PC-3 (cell line): ENCODE results near the gene HSD17B7. TPM values are rescaled to one million over a fixed set of nuclear protein-coding genes. Genes with fewer than 3 reads are reported as not detected.

Experiments used
- ATAC-seq: fragments of 200-7000 bp; cut with Tn5 transposase; 2 replicates; pipeline ENCODE4 v1.9.1; 2020; ENCODE audit warnings: mild to moderate bottlenecking, moderate library complexity
- BruUV-seq: library from RNA; stranded (reverse); fragments of 400-500 nt; replicated peaks from 2 replicates; lab custom pipeline; 2021; lab: Mats Ljungman, UMichigan
- CTCF ChIA-PET: fragments of 300-600 bp; sonication (Branson Sonifier 250); formaldehyde crosslinking; loops from one replicate; lab custom pipeline; 2022; ENCODE audit warnings: antibody characterized with exemption; lab: Charles Lee
- POLR2A ChIA-PET: fragments of 300-600 bp; sonication (Branson Sonifier 250); formaldehyde crosslinking; loops from one replicate; lab custom pipeline; 2022; ENCODE audit warnings: antibody characterized with exemption; ENCODE audit not compliant: unreplicated experiment; lab: Charles Lee
- DNase-seq: peaks from one replicate; pipeline ENCODE4 v3.0.0-alpha.2; 2015
- H2AFZ ChIP-seq: fragments of 300-600 bp; sonication (generic); 2 replicates; pipeline ENCODE4 v1.6.0; 2016; ENCODE audit warnings: antibody characterized with exemption, low read length
- H3F3A ChIP-seq: fragments of 300-600 bp; sonication (generic); one replicate; pipeline ENCODE4 v1.6.0; 2017; ENCODE audit warnings: antibody characterized with exemption, low read length, control low read depth, mild to moderate bottlenecking; ENCODE audit not compliant: unreplicated experiment
- H3K27ac ChIP-seq: fragments of 300-600 bp; sonication (generic); 2 replicates; pipeline ENCODE4 v1.5.1; 2016; ENCODE audit warnings: mild to moderate bottlenecking, low read length
- H3K27me3 ChIP-seq: fragments of 300-600 bp; sonication (generic); 2 replicates; pipeline ENCODE4 v1.6.1; 2016; ENCODE audit warnings: low read length, mixed read lengths
- H3K36me3 ChIP-seq: fragments of 300-600 bp; sonication (generic); 2 replicates; pipeline ENCODE4 v1.6.1; 2016; ENCODE audit warnings: low read depth, mixed run types, low read length, mixed read lengths
- H3K4me1 ChIP-seq: fragments of 300-600 bp; sonication (generic); 2 replicates; pipeline ENCODE4 v1.5.1; 2016; ENCODE audit warnings: low read length; ENCODE audit not compliant: insufficient read depth
- H3K4me2 ChIP-seq: fragments of 300-600 bp; sonication (generic); 2 replicates; pipeline ENCODE4 v1.6.0; 2016; ENCODE audit warnings: low read length
- H3K4me3 ChIP-seq: fragments of 300-600 bp; sonication (generic); 2 replicates; pipeline ENCODE4 v1.5.1; 2016; ENCODE audit warnings: mild to moderate bottlenecking, low read length, mixed read lengths
- H3K79me2 ChIP-seq: fragments of 300-600 bp; sonication (generic); 2 replicates; pipeline ENCODE4 v1.6.1; 2017; ENCODE audit warnings: low read length, mixed read lengths
- H3K9ac ChIP-seq: fragments of 300-600 bp; sonication (generic); 2 replicates; pipeline ENCODE4 v1.6.0; 2016; ENCODE audit warnings: mild to moderate bottlenecking, low read length
- H3K9me2 ChIP-seq: fragments of 300-600 bp; sonication (generic); replicated peaks from 2 replicates; pipeline ENCODE4 v1.6.1; 2016; ENCODE audit warnings: mixed run types, low read length, mixed read lengths
- H3K9me3 ChIP-seq: fragments of 300-600 bp; sonication (generic); 2 replicates; pipeline ENCODE4 v1.6.1; 2016; ENCODE audit warnings: low read length, mixed read lengths
- H4K20me1 ChIP-seq: fragments of 300-600 bp; sonication (generic); 2 replicates; pipeline ENCODE4 v1.6.1; 2016; ENCODE audit warnings: low read length, mixed read lengths
- EZH2 ChIP-seq: fragments of 300-600 bp; sonication (generic); IDR thresholded peaks from one replicate; pipeline ENCODE4 v1.6.1; 2017; ENCODE audit warnings: antibody characterized with exemption, mild to moderate bottlenecking, low read length; ENCODE audit not compliant: unreplicated experiment
- EZH2phosphoT487 ChIP-seq: fragments of 300-600 bp; sonication (generic); IDR thresholded peaks from 2 replicates; pipeline ENCODE4 v1.6.1; 2018; ENCODE audit warnings: mild to moderate bottlenecking, antibody characterized with exemption, low read length, borderline replicate concordance
- intact Hi-C: fragments of 100-400 bp; cut with micrococcal nuclease; formaldehyde crosslinking; loops from 2 replicates; pipeline ENCODE4 v1.9.0; 2023
- total RNA-seq: library from RNA; depleted of rRNA; stranded (reverse); fragments of >200 nt; gene quantifications from 2 replicates; pipeline ENCODE4 v1.2.3, GENCODE V29; 2014
- TF ChIP-seq, protein P1 (sequence below): fragments of 300-600 bp; sonication (generic); conservative IDR thresholded peaks from 2 replicates; pipeline ENCODE4 v1.5.1; 2017; ENCODE audit warnings: antibody characterized with exemption, low read depth, mild to moderate bottlenecking, low read length

The HSD17B7 gene
- total RNA-seq, 1 experiment from 2014 or later, result 28.4 TPM

- no peak overlapping the region for H2AFZ ChIP-seq
- H3K9ac ChIP-seq, result no peak overlapping the region
- intact Hi-C loops, result no loop called here
- BruUV-seq, result no TSS peak
- no peaks in the 10 kb centered on the region for H4K20me1 ChIP-seq
- H3K9me2 ChIP-seq, result no peaks in the 10 kb centered on the region
- peaks cover 20% of the 10 kb centered on the region; the same call in 1 of the 2 replicates for H3K4me1 ChIP-seq
- H3K27me3 ChIP-seq, result no peaks in the 10 kb centered on the region
- no peaks in the 10 kb centered on the region for H3K9me3 ChIP-seq
- no peak for TF ChIP-seq EZH2
- TF ChIP-seq, protein P1, sequence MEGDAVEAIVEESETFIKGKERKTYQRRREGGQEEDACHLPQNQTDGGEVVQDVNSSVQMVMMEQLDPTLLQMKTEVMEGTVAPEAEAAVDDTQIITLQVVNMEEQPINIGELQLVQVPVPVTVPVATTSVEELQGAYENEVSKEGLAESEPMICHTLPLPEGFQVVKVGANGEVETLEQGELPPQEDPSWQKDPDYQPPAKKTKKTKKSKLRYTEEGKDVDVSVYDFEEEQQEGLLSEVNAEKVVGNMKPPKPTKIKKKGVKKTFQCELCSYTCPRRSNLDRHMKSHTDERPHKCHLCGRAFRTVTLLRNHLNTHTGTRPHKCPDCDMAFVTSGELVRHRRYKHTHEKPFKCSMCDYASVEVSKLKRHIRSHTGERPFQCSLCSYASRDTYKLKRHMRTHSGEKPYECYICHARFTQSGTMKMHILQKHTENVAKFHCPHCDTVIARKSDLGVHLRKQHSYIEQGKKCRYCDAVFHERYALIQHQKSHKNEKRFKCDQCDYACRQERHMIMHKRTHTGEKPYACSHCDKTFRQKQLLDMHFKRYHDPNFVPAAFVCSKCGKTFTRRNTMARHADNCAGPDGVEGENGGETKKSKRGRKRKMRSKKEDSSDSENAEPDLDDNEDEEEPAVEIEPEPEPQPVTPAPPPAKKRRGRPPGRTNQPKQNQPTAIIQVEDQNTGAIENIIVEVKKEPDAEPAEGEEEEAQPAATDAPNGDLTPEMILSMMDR, result peak; percentile 55
- no peaks in the 10 kb centered on the region for H3K36me3 ChIP-seq
- ATAC-seq, result peak; percentile 83
- peak; percentile 65 for DNase-seq
- H3K4me3 ChIP-seq, result no peak overlapping the region
- 0 out of 2 replicates have a peak overlapping the region, but pooled peaks have one; percentile 1 for H3K4me2 ChIP-seq
- ChIA-PET POLR2A (interaction anchor here (0.6 kb wide), 1 partner anchor 28 kb away, joined by 3 read pairs; no protein-coding TSS in a partner anchor), CTCF (no interaction called here)
- no peaks in the 10 kb centered on the region for H3F3A ChIP-seq
- no peak overlapping the region for H3K27ac ChIP-seq
- no peaks in the 10 kb centered on the region for H3K79me2 ChIP-seq
Observed at GRCh38 chr1:162756523-162756922, 34.0 kb upstream of the HSD17B7 start.

GRCh38 chr1:162757476-162757875 lies 33.0 kb upstream of the HSD17B7 start:
- Histone ChIP-seq H3K79me2 (no peaks in the 10 kb centered on the region), H3K27ac (no peak overlapping the region), H4K20me1 (no peaks in the 10 kb centered on the region), H2AFZ (no peak overlapping the region), H3K4me1 (peaks cover 20% of the 10 kb centered on the region; the same call in 1 of the 2 replicates), H3K9me3 (no peaks in the 10 kb centered on the region), H3F3A (no peaks in the 10 kb centered on the region), H3K9ac (no peak overlapping the region), H3K36me3 (no peaks in the 10 kb centered on the region), H3K4me2 (no peak overlapping the region), H3K9me2 (no peaks in the 10 kb centered on the region), H3K27me3 (no peaks in the 10 kb centered on the region), H3K4me3 (no peak overlapping the region)
- intact Hi-C loops, result no loop called here
- DNase-seq (no peak), ATAC-seq (no peak)
- ChIA-PET POLR2A (no interaction called here), CTCF (no interaction called here)
- TF ChIP-seq, protein P1, result no peak
- TF ChIP-seq EZH2 (no peak), EZH2phosphoT487 (no peak)
- BruUV-seq, result no TSS peak

- Histone ChIP-seq H3K27me3 (no peaks in the 10 kb centered on the region), H3K79me2 (no peaks in the 10 kb centered on the region)
- BruUV-seq, result no TSS peak
Observed at GRCh38 chr1:162765788-162766187, 24.7 kb upstream of the HSD17B7 start.

More at GRCh38 chr1:162765788-162766187, 24.7 kb upstream of the HSD17B7 start:
- no peaks in the 10 kb centered on the region for H3K4me1 ChIP-seq
- no peaks in the 10 kb centered on the region for H3K9me2 ChIP-seq
- intact Hi-C loops, result no loop called here
- no peaks in the 10 kb centered on the region for H4K20me1 ChIP-seq
- TF ChIP-seq, protein P1, result no peak
- TF ChIP-seq EZH2phosphoT487 (no peak), EZH2 (no peak)
- no peaks in the 10 kb centered on the region for H3K36me3 ChIP-seq
- POLR2A ChIA-PET, result no interaction called here
- CTCF ChIA-PET, result no interaction called here
- no peak overlapping the region for H3K27ac ChIP-seq
- no peak overlapping the region for H3K4me3 ChIP-seq
- no peaks in the 10 kb centered on the region for H3K9me3 ChIP-seq
- no peaks in the 10 kb centered on the region for H3F3A ChIP-seq
- H2AFZ ChIP-seq, result no peak overlapping the region
- no peak overlapping the region for H3K9ac ChIP-seq
- H3K4me2 ChIP-seq, result no peak overlapping the region
- no peak for DNase-seq
- ATAC-seq, result peak; percentile 87
